GM15510 (cell line): ENCODE measurements around the gene SASH3.

Source experiments
- POLR2A ChIP-seq: IDR thresholded peaks from 3 replicates; pipeline ENCODE4 v1.6.1; 2011; ENCODE audit warnings: borderline replicate concordance; ENCODE audit not compliant: insufficient read length; ENCODE audit errors: extremely low read depth

Gene SASH3

GRCh38 chrX:129842510-129843208 lies 62.9 kb downstream of the SASH3 start:
- TF ChIP-seq POLR2A: no peak

GRCh38 chrX:129843209-129843458 lies 63.4 kb downstream of the SASH3 start:
- no peak for TF ChIP-seq POLR2A

- peak; percentile 30 for TF ChIP-seq POLR2A
Measured at GRCh38 chrX:129843459-129844306, 63.9 kb downstream of the SASH3 start, which contains the start of gene ZDHHC9. Gene ZDHHC9, minus strand, starts transcription at chrX:129843886. Its CDS starts 1,941 bp downstream, at chrX:129841945.
